CD8-positive, alpha-beta memory T cell (primary cell): Measurements from ENCODE around the gene CEP95. TPM values are rescaled to one million over a fixed set of nuclear protein-coding genes. Genes with fewer than 3 reads are reported as not detected.

Source experiments
- CTCF ChIA-PET: fragments of 350-600 bp; sonication (Branson Sonifier 250); formaldehyde crosslinking; loops from one replicate; lab custom pipeline; 2021; ENCODE audit warnings: antibody characterized with exemption; lab: Charles Lee
- POLR2A ChIA-PET: fragments of 350-600 bp; sonication (Branson Sonifier 250); formaldehyde crosslinking; loops from one replicate; lab custom pipeline; 2021; ENCODE audit warnings: antibody characterized with exemption; lab: Charles Lee
- DNase-seq, 5 donors: peaks; one replicate each; pipeline versions ENCODE4 v3.0.0 to v3.0.0-alpha.2; 2020 to 2022; ENCODE audit warnings: mixed read lengths in 1 of 5
- H3K27ac ChIP-seq: one replicate; pipeline ENCODE4 v1.7.0; 2013; ENCODE audit warnings: low read depth, mild to moderate bottlenecking, low read length, moderate library complexity
- H3K27me3 ChIP-seq: 2 replicates; pipeline ENCODE4 v1.7.0; 2013; ENCODE audit warnings: low read length, mild to moderate bottlenecking; ENCODE audit not compliant: insufficient read depth, poor library complexity, severe bottlenecking
- H3K36me3 ChIP-seq: 2 replicates; pipeline ENCODE4 v1.7.0; 2013; ENCODE audit warnings: mild to moderate bottlenecking, low read length, moderate library complexity; ENCODE audit not compliant: insufficient read depth
- H3K4me1 ChIP-seq: 2 replicates; pipeline ENCODE4 v1.7.0; 2013; ENCODE audit warnings: mild to moderate bottlenecking, low read length, moderate library complexity; ENCODE audit not compliant: insufficient read depth
- H3K4me3 ChIP-seq: 2 replicates; pipeline ENCODE4 v1.7.0; 2013; ENCODE audit warnings: mild to moderate bottlenecking, low read length
- H3K9me3 ChIP-seq: 2 replicates; pipeline ENCODE4 v1.7.0; 2013; ENCODE audit warnings: mild to moderate bottlenecking, low read length
- H3K27ac Mint-ChIP-seq, 8 donors: one replicate each; pipeline ENCODE4 v1.8.0; 2020 to 2021; ENCODE audit warnings: mixed read lengths in 8 of 8, mild to moderate bottlenecking in 6 of 8, inconsistent platforms in 3 of 8, moderate library complexity in 3 of 8
- H3K27me3 Mint-ChIP-seq, 2 donors: one replicate each; pipeline ENCODE4 v1.8.0; 2020 to 2021; ENCODE audit warnings: mixed read lengths in 2 of 2, mild to moderate bottlenecking in 1 of 2, moderate library complexity in 1 of 2
- H3K36me3 Mint-ChIP-seq, 3 donors: one replicate each; pipeline ENCODE4 v1.8.0; 2020 to 2021; ENCODE audit warnings: mixed read lengths in 3 of 3, inconsistent platforms in 1 of 3, mild to moderate bottlenecking in 1 of 3
- H3K4me1 Mint-ChIP-seq, 3 donors: one replicate each; pipeline ENCODE4 v1.8.0; 2020 to 2021; ENCODE audit warnings: mixed read lengths in 3 of 3, inconsistent platforms in 1 of 3, mild to moderate bottlenecking in 1 of 3
- H3K4me3 Mint-ChIP-seq, 7 donors: one replicate each; pipeline ENCODE4 v1.8.0; 2020 to 2021; ENCODE audit warnings: mixed read lengths in 7 of 7, mild to moderate bottlenecking in 6 of 7, moderate library complexity in 4 of 7, inconsistent platforms in 2 of 7
- H3K9me3 Mint-ChIP-seq, 5 donors: one replicate each; pipeline ENCODE4 v1.8.0; 2020 to 2022; ENCODE audit warnings: mixed read lengths in 5 of 5, mild to moderate bottlenecking in 3 of 5, moderate library complexity in 2 of 5, inconsistent platforms in 1 of 5
- polyA plus RNA-seq: library from polyadenylated mRNA; unstranded; fragments of 300-500 nt; fragmentation: Illumina TruSeq; gene quantifications from one replicate; pipeline ENCODE4 v1.2.3, GENCODE V29; 2021
- total RNA-seq, 2 experiments: library from RNA; stranded (reverse); gene quantifications; one replicate each; pipeline ENCODE4 v1.2.3, GENCODE V29; 2021

The CEP95 gene
- total and polyA plus RNA-seq, 3 experiments from 2014 or later: 15.7 to 43.5 (median 39.3) TPM

GRCh38 chr17:64554028-64554637 is 47.4 kb downstream of the CEP95 start:
- Histone ChIP-seq H3K27ac (no peak overlapping the region), H3K36me3 (peaks cover 19% of the 10 kb centered on the region), H3K27me3 (no peaks in the 10 kb centered on the region), H3K4me1 (no peaks in the 10 kb centered on the region), H3K9me3 (no peaks in the 10 kb centered on the region), H3K4me3 (no peak overlapping the region)
- no peaks in the 10 kb centered on the region for H3K27me3 Mint-ChIP-seq
- H3K4me3 Mint-ChIP-seq: no peak overlapping the region
- peak overlapping the region in 4 of 8 donors; percentile 4 to 75 (median 38) for H3K27ac Mint-ChIP-seq
- ChIA-PET POLR2A (interaction anchor here (0.6 kb wide), 1 partner anchor 10 kb away, joined by 4 read pairs; no protein-coding TSS in a partner anchor), CTCF (no interaction called here)
- H3K36me3 Mint-ChIP-seq: peaks cover 0 to 81% (median 17%) of the 10 kb centered on the region in 3 donors
- no peaks in the 10 kb centered on the region for H3K4me1 Mint-ChIP-seq
- no peak for DNase-seq
- no peaks in the 10 kb centered on the region for H3K9me3 Mint-ChIP-seq

GRCh38 chr17:64555281-64555680 is 48.5 kb downstream of the CEP95 start:
- no peak overlapping the region for H3K4me3 ChIP-seq
- Mint-ChIP-seq H3K9me3 (no peaks in the 10 kb centered on the region), H3K27ac (peak overlapping the region in 1 of 8 donors; percentile 50), H3K4me3 (no peak overlapping the region), H3K27me3 (no peaks in the 10 kb centered on the region), H3K4me1 (no peaks in the 10 kb centered on the region), H3K36me3 (peaks cover 0 to 75% (median 17%) of the 10 kb centered on the region in 3 donors)
- no peak for DNase-seq
- no peaks in the 10 kb centered on the region for H3K4me1 ChIP-seq
- H3K27ac ChIP-seq: no peak overlapping the region
- no peaks in the 10 kb centered on the region for H3K27me3 ChIP-seq
- POLR2A ChIA-PET: no interaction called here
- H3K9me3 ChIP-seq: no peaks in the 10 kb centered on the region
- peaks cover 15% of the 10 kb centered on the region for H3K36me3 ChIP-seq
- CTCF ChIA-PET: interaction anchor here (1.0 to 1.1 kb wide), 2 partner anchors 94 to 133 kb away, joined by 3 read pairs; no protein-coding TSS in a partner anchor

GRCh38 chr17:64564098-64564497 is 57.3 kb downstream of the CEP95 start:
- DNase-seq: no peak
- Mint-ChIP-seq H3K4me1 (peaks cover 0 to 11% (median 2%) of the 10 kb centered on the region in 3 donors), H3K27ac (peak overlapping the region in 6 of 8 donors; percentile 3 to 54 (median 34)), H3K9me3 (no peaks in the 10 kb centered on the region), H3K27me3 (no peaks in the 10 kb centered on the region), H3K36me3 (peaks cover 9 to 61% (median 13%) of the 10 kb centered on the region in 3 donors), H3K4me3 (no peak overlapping the region)
- Histone ChIP-seq H3K27me3 (no peaks in the 10 kb centered on the region), H3K27ac (no peak overlapping the region), H3K9me3 (no peaks in the 10 kb centered on the region), H3K36me3 (peaks cover 20% of the 10 kb centered on the region), H3K4me1 (no peaks in the 10 kb centered on the region), H3K4me3 (no peak overlapping the region)
- CTCF ChIA-PET: no interaction called here
- POLR2A ChIA-PET: no interaction called here

- Histone ChIP-seq H3K27me3 (no peaks in the 10 kb centered on the region), H3K36me3 (peaks cover 20% of the 10 kb centered on the region), H3K27ac (no peak overlapping the region), H3K4me1 (no peaks in the 10 kb centered on the region), H3K9me3 (no peaks in the 10 kb centered on the region), H3K4me3 (no peak overlapping the region)
- ChIA-PET CTCF (no interaction called here), POLR2A (no interaction called here)
- Mint-ChIP-seq H3K4me3 (no peak overlapping the region), H3K27me3 (no peaks in the 10 kb centered on the region), H3K36me3 (peaks cover 9 to 65% (median 13%) of the 10 kb centered on the region in 3 donors), H3K4me1 (peaks cover 0 to 11% (median 2%) of the 10 kb centered on the region in 3 donors), H3K27ac (peak overlapping the region in 1 of 8 donors; percentile 33), H3K9me3 (no peaks in the 10 kb centered on the region)
- no peak for DNase-seq
Measured at GRCh38 chr17:64565563-64565962, 58.8 kb downstream of the CEP95 start.

GRCh38 chr17:64571746-64572145 is 65.0 kb downstream of the CEP95 start:
- POLR2A ChIA-PET: no interaction called here
- no peak overlapping the region for H3K27ac ChIP-seq
- Mint-ChIP-seq H3K27ac (no peak overlapping the region), H3K27me3 (no peaks in the 10 kb centered on the region), H3K36me3 (peaks cover 2 to 54% (median 4%) of the 10 kb centered on the region in 3 donors), H3K9me3 (no peaks in the 10 kb centered on the region), H3K4me3 (no peak overlapping the region), H3K4me1 (peaks cover 11 to 24% (median 15%) of the 10 kb centered on the region in 3 donors)
- H3K36me3 ChIP-seq: peaks cover 9% of the 10 kb centered on the region
- CTCF ChIA-PET: no interaction called here
- H3K4me3 ChIP-seq: no peak overlapping the region
- H3K4me1 ChIP-seq: peaks cover 6% of the 10 kb centered on the region
- no peaks in the 10 kb centered on the region for H3K27me3 ChIP-seq
- DNase-seq: no peak
- no peaks in the 10 kb centered on the region for H3K9me3 ChIP-seq

- peaks cover 9% of the 10 kb centered on the region for H3K36me3 ChIP-seq
- peak overlapping the region; percentile 65 for H3K27ac ChIP-seq
- no peaks in the 10 kb centered on the region for H3K27me3 ChIP-seq
- Mint-ChIP-seq H3K9me3 (no peaks in the 10 kb centered on the region), H3K36me3 (peaks cover 4 to 56% (median 4%) of the 10 kb centered on the region in 3 donors), H3K27ac (peak overlapping the region in 6 of 8 donors; percentile 30 to 87 (median 60)), H3K27me3 (no peaks in the 10 kb centered on the region), H3K4me3 (peak overlapping the region in 1 of 7 donors; percentile 5), H3K4me1 (peaks cover 13 to 19% (median 15%) of the 10 kb centered on the region in 3 donors)
- peaks cover 6% of the 10 kb centered on the region for H3K4me1 ChIP-seq
- ChIA-PET CTCF (no interaction called here), POLR2A (no interaction called here)
- no peak overlapping the region for H3K4me3 ChIP-seq
- DNase-seq: no peak
- no peaks in the 10 kb centered on the region for H3K9me3 ChIP-seq
Measured at GRCh38 chr17:64572682-64573154, 65.9 kb downstream of the CEP95 start.

- no peaks in the 10 kb centered on the region for H3K9me3 ChIP-seq
- Mint-ChIP-seq H3K36me3 (peaks cover 4 to 58% (median 6%) of the 10 kb centered on the region in 3 donors), H3K27me3 (no peaks in the 10 kb centered on the region), H3K27ac (peak overlapping the region in 3 of 8 donors; percentile 1 to 88 (median 22)), H3K4me1 (peaks cover 13 to 19% (median 15%) of the 10 kb centered on the region in 3 donors), H3K4me3 (no peak overlapping the region), H3K9me3 (no peaks in the 10 kb centered on the region)
- peaks cover 6% of the 10 kb centered on the region for H3K4me1 ChIP-seq
- no peak overlapping the region for H3K4me3 ChIP-seq
- H3K27ac ChIP-seq: peak overlapping the region; percentile 39
- no peaks in the 10 kb centered on the region for H3K27me3 ChIP-seq
- ChIA-PET CTCF (no interaction called here), POLR2A (no interaction called here)
- peaks cover 10% of the 10 kb centered on the region for H3K36me3 ChIP-seq
- DNase-seq: no peak
Measured at GRCh38 chr17:64573214-64573613, 66.4 kb downstream of the CEP95 start.

GRCh38 chr17:64574646-64575045 is 67.9 kb downstream of the CEP95 start:
- Mint-ChIP-seq H3K4me1 (peaks cover 13 to 19% (median 15%) of the 10 kb centered on the region in 3 donors), H3K36me3 (peaks cover 4 to 56% (median 8%) of the 10 kb centered on the region in 3 donors), H3K27me3 (no peaks in the 10 kb centered on the region), H3K9me3 (no peaks in the 10 kb centered on the region), H3K27ac (no peak overlapping the region), H3K4me3 (no peak overlapping the region)
- no peak overlapping the region for H3K27ac ChIP-seq
- H3K4me1 ChIP-seq: peaks cover 6% of the 10 kb centered on the region
- DNase-seq: no peak
- POLR2A ChIA-PET: interaction anchor here (0.7 kb wide), 1 partner anchor 51 kb away, joined by 3 read pairs; no protein-coding TSS in a partner anchor
- H3K27me3 ChIP-seq: no peaks in the 10 kb centered on the region
- no peak overlapping the region for H3K4me3 ChIP-seq
- no peaks in the 10 kb centered on the region for H3K9me3 ChIP-seq
- CTCF ChIA-PET: no interaction called here
- peaks cover 18% of the 10 kb centered on the region for H3K36me3 ChIP-seq
